DMS53 treated with DMSO at 0.1 percent for 48 hours (cell line): ENCODE results near the gene CDK12.
"Not testable (repeated sequence)": the region's sequence is repeated elsewhere in the genome, so short reads cannot be mapped to it uniquely, and the experiment has no call there.

Experiments
- DNase-seq: peaks from one replicate; lab custom pipeline; 2025; ENCODE audit not compliant: unreplicated experiment; lab: John Stamatoyannopoulos, UW

Gene CDK12

GRCh38 chr17:39496921-39497320, 35.6 kb downstream of the CDK12 start:
- DNase-seq, result not testable (repeated sequence)

GRCh38 chr17:39507511-39507910, 46.2 kb downstream of the CDK12 start:
- DNase-seq, result no peak

- no peak for DNase-seq
Observed at GRCh38 chr17:39508987-39509386, 47.7 kb downstream of the CDK12 start.

GRCh38 chr17:39513309-39513708, 52.0 kb downstream of the CDK12 start:
- no peak for DNase-seq

GRCh38 chr17:39513915-39514314, 52.6 kb downstream of the CDK12 start:
- DNase-seq, result no peak

- DNase-seq, result no peak
Observed at GRCh38 chr17:39517224-39517623, 55.9 kb downstream of the CDK12 start.

GRCh38 chr17:39525801-39526506, 64.7 kb downstream of the CDK12 start:
- DNase-seq, result no peak

GRCh38 chr17:39527220-39527813, 66.0 kb downstream of the CDK12 start:
- DNase-seq, result no peak

- DNase-seq, result no peak
Observed at GRCh38 chr17:39529455-39529854, 68.2 kb downstream of the CDK12 start.

GRCh38 chr17:39530513-39530912, 69.2 kb downstream of the CDK12 start:
- DNase-seq, result no peak

- no peak for DNase-seq
Observed at GRCh38 chr17:39531252-39531651, 70.0 kb downstream of the CDK12 start.

GRCh38 chr17:39533891-39534290, 72.6 kb downstream of the CDK12 start:
- peak; percentile 10 for DNase-seq

- DNase-seq, result no peak
Observed at GRCh38 chr17:39534768-39535405, 73.6 kb downstream of the CDK12 start.

GRCh38 chr17:39536468-39536867, 75.2 kb downstream of the CDK12 start:
- DNase-seq, result no peak

- DNase-seq, result not testable (repeated sequence)
Observed at GRCh38 chr17:39537364-39537763, 76.1 kb downstream of the CDK12 start.

GRCh38 chr17:39538866-39539265, 77.6 kb downstream of the CDK12 start:
- DNase-seq, result no peak

GRCh38 chr17:39540611-39541010, 79.3 kb downstream of the CDK12 start:
- DNase-seq, result no peak

GRCh38 chr17:39541652-39542051, 80.4 kb downstream of the CDK12 start:
- DNase-seq, result no peak

- no peak for DNase-seq
Observed at GRCh38 chr17:39543176-39543575, 81.9 kb downstream of the CDK12 start.

- no peak for DNase-seq
Observed at GRCh38 chr17:39543664-39544063, 82.4 kb downstream of the CDK12 start.

- DNase-seq, result not testable (repeated sequence)
Observed at GRCh38 chr17:39544361-39544760, 83.1 kb downstream of the CDK12 start.

GRCh38 chr17:39547713-39548478, 86.6 kb downstream of the CDK12 start:
- DNase-seq, result peak; percentile 8
